ENCODE results near the gene ZNF536. TPM values are rescaled to one million over a fixed set of nuclear protein-coding genes. Genes with fewer than 3 reads are reported as not detected.

ZNF536 gene
- total RNA-seq, 4 donors from 2014 or later, result 1.3 to 12.4 (median 1.8) TPM

DNA sequence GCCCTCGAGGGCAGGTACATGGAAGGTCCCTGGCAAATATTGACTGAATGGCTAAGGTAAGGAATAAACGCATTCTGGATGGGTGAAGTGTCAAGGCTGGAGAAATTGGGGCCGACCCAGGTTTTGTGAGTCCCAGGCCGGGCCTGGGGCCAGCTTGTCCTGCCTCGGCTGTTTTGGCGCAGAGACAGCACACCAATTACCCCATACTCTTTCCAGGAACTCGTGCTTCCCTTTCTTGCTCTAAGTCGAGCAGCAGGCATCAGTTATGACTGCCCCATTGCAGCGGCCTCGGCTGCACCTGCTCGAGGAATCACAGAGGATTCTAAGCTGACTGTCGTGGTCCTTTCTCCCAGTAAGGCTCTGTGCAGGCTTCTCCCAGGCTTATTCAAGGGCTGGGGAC is 67.1 kb downstream of the ZNF536 start:
- no peak overlapping the region for H3K27ac ChIP-seq
- H3K27me3 ChIP-seq, result no peaks in the 10 kb centered on the region
- TF ChIP-seq POLR2A (IDR thresholded peaks at IDR 0.05), result no peak
- TF ChIP-seq, protein P1, sequence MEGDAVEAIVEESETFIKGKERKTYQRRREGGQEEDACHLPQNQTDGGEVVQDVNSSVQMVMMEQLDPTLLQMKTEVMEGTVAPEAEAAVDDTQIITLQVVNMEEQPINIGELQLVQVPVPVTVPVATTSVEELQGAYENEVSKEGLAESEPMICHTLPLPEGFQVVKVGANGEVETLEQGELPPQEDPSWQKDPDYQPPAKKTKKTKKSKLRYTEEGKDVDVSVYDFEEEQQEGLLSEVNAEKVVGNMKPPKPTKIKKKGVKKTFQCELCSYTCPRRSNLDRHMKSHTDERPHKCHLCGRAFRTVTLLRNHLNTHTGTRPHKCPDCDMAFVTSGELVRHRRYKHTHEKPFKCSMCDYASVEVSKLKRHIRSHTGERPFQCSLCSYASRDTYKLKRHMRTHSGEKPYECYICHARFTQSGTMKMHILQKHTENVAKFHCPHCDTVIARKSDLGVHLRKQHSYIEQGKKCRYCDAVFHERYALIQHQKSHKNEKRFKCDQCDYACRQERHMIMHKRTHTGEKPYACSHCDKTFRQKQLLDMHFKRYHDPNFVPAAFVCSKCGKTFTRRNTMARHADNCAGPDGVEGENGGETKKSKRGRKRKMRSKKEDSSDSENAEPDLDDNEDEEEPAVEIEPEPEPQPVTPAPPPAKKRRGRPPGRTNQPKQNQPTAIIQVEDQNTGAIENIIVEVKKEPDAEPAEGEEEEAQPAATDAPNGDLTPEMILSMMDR (IDR thresholded peaks at IDR 0.05), result no peak
- H3K4me3 ChIP-seq, result no peak overlapping the region
- peak in 1 of 3 donors; percentile 41 for DNase-seq
- no peaks in the 10 kb centered on the region for H3K36me3 ChIP-seq
- no peaks in the 10 kb centered on the region for H3K9me3 ChIP-seq
- no peaks in the 10 kb centered on the region for H3K4me1 ChIP-seq

DNA sequence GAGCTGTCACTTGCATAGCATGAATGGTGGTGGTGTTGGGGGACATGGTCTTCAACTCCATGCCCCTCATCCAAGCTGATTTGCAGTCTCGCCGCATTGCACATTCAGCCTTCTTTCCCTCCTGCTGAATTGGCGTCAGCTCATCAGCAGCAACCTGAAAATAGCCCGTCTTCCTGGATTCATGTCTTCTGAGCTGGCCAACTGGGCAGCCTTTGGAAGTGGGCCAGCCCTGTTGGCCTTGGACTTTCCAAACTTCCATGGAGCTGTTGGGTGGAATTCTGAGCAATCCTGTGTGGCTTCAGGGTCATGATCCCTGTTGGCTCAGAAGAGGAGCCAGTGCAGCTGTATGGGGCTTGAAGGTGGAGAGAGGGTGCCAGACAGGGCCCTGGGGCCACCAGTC is 68.8 kb downstream of the ZNF536 start:
- no peak for DNase-seq
- Histone ChIP-seq H3K27me3 (no peaks in the 10 kb centered on the region), H3K27ac (no peak overlapping the region), H3K9me3 (no peaks in the 10 kb centered on the region), H3K36me3 (no peaks in the 10 kb centered on the region), H3K4me1 (no peaks in the 10 kb centered on the region), H3K4me3 (no peak overlapping the region)
- no peak for TF ChIP-seq POLR2A (IDR thresholded peaks at IDR 0.05)
- TF ChIP-seq, protein P1 (IDR thresholded peaks at IDR 0.05), result no peak

DNA sequence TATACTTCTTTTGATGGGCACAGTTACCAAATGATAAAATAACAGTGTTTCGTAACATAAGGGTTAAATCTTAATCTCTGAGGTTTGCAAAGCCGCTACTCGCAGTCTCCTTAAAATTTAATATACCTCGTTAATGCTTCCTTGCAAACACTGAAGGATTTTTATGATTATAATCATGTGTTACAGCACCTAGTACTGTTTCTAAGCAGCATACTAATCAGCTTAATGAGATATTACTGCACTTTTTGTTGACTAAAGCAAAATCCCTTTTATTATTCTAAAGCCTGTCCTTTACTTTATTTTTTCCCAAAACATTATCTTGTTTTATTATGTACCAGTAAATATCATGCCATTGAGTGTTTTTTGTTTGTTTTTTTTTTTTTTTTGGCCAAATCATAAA is 70.5 kb downstream of the ZNF536 start:
- Histone ChIP-seq H3K36me3 (no peaks in the 10 kb centered on the region), H3K27ac (no peak overlapping the region), H3K4me3 (no peak overlapping the region), H3K4me1 (no peaks in the 10 kb centered on the region), H3K9me3 (no peaks in the 10 kb centered on the region), H3K27me3 (no peaks in the 10 kb centered on the region)
- no peak for TF ChIP-seq POLR2A (IDR thresholded peaks at IDR 0.05)
- TF ChIP-seq, protein P1 (IDR thresholded peaks at IDR 0.05), result no peak
- no peak for DNase-seq

DNA sequence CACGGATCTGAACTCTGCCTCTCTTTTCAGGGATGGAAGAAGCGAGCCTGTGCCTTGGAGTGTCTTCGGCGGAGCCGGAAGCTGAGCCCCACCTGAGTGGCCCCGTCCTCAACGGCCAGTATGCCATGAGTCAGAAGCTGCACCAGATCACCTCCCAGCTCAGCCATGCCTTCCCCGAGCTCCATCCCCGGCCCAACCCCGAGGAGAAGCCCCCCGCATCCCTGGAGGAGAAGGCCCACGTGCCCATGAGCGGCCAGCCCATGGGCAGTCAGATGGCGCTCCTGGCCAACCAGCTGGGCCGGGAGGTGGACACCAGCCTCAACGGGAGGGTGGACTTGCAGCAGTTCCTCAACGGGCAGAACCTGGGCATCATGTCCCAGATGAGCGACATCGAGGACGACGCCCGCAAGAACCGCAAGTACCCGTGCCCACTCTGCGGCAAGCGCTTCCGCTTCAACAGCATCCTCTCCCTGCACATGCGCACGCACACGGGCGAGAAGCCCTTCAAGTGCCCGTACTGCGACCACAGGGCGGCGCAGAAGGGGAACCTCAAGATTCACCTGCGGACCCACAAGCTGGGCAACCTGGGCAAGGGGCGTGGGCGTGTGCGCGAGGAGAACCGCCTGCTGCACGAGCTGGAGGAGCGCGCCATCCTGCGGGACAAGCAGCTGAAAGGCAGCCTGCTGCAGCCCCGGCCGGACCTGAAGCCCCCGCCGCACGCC is 71.5 kb downstream of the ZNF536 start:
- Histone ChIP-seq H3K4me3 (no peak overlapping the region), H3K4me1 (no peaks in the 10 kb centered on the region), H3K36me3 (no peaks in the 10 kb centered on the region), H3K27me3 (no peaks in the 10 kb centered on the region), H3K27ac (no peak overlapping the region), H3K9me3 (no peaks in the 10 kb centered on the region)
- TF ChIP-seq POLR2A (IDR thresholded peaks at IDR 0.05), result no peak
- TF ChIP-seq, protein P1 (IDR thresholded peaks at IDR 0.05), result no peak
- DNase-seq, result no peak

DNA sequence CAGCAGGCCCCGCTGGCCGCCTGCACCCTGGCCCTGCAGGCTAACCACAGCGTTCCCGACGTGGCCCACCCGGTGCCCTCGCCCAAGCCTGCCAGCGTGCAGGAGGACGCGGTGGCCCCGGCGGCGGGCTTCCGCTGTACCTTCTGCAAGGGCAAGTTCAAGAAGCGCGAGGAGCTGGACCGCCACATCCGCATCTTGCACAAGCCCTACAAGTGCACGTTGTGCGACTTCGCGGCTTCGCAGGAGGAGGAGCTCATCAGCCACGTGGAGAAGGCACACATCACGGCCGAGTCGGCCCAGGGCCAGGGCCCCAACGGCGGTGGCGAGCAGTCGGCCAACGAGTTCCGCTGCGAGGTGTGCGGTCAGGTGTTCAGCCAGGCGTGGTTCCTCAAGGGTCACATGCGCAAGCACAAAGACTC is 72.1 kb downstream of the ZNF536 start:
- H3K4me1 ChIP-seq, result no peaks in the 10 kb centered on the region
- TF ChIP-seq, protein P1 (IDR thresholded peaks at IDR 0.05), result no peak
- no peaks in the 10 kb centered on the region for H3K9me3 ChIP-seq
- no peak overlapping the region for H3K27ac ChIP-seq
- no peak overlapping the region for H3K4me3 ChIP-seq
- no peaks in the 10 kb centered on the region for H3K36me3 ChIP-seq
- no peaks in the 10 kb centered on the region for H3K27me3 ChIP-seq
- DNase-seq, result no peak

All from Peyer's patch (tissue), 4 donors.